Ascending aorta (tissue), 2 donors: ENCODE results near the gene AGAP1. TPM values are rescaled to one million over a fixed set of nuclear protein-coding genes. Genes with fewer than 3 reads are reported as not detected.

Experiments
- DNase-seq, 2 donors: peaks; one replicate each; pipeline ENCODE4 v3.0.0-alpha.2; 2019; ENCODE audit warnings: low spot score in 2 of 2
- H3K27ac ChIP-seq, 2 donors: fragments of 200-600 bp; sonication (generic); one replicate each; pipeline ENCODE4 v1.5.1; 2016 to 2017; ENCODE audit warnings: mild to moderate bottlenecking in 1 of 2
- H3K27me3 ChIP-seq: fragments of 200-600 bp; sonication (generic); one replicate; pipeline ENCODE4 v1.5.1; 2017
- H3K36me3 ChIP-seq, 2 donors: fragments of 200-600 bp; sonication (generic); one replicate each; pipeline ENCODE4 v1.5.1; 2016
- H3K4me1 ChIP-seq, 2 donors: fragments of 200-600 bp; sonication (generic); one replicate each; pipeline ENCODE4 v1.5.1; 2016 to 2017; ENCODE audit warnings: mild to moderate bottlenecking in 1 of 2
- H3K4me3 ChIP-seq, 2 donors: fragments of 200-600 bp; sonication (generic); one replicate each; pipeline ENCODE4 v1.5.1; 2016 to 2017; ENCODE audit warnings: mild to moderate bottlenecking in 1 of 2
- H3K9me3 ChIP-seq, 2 donors: fragments of 200-600 bp; sonication (generic); one replicate each; pipeline ENCODE4 v1.5.1; 2016
- CTCF ChIP-seq, 3 experiments: fragments of 200-600 bp in 2 of 3; fragments of 450-650 bp in 1 of 3; sonication (generic) in 2 of 3; IDR thresholded peaks; one replicate each; pipeline ENCODE4 v1.5.1; 2016 to 2019; ENCODE audit warnings: antibody characterized with exemption in 3 of 3, mild to moderate bottlenecking in 1 of 3, moderate library complexity in 1 of 3
- intact Hi-C: fragments of 100-400 bp; cut with DNase I; formaldehyde crosslinking; loops from one replicate; pipeline ENCODE4 v1.15.1; 2023
- total RNA-seq: library from RNA; depleted of rRNA; stranded (reverse); fragments of >200 nt; gene quantifications from one replicate; pipeline ENCODE4 v1.1.0, GENCODE V29; 2016

The AGAP1 gene
- total RNA-seq, 1 donor from 2014 or later: 19.7 TPM

- H3K4me1 ChIP-seq: no peaks in the 10 kb centered on the region
- H3K4me3 ChIP-seq: no peak overlapping the region
- intact Hi-C loops: no loop called here
- no peaks in the 10 kb centered on the region for H3K36me3 ChIP-seq
- no peak for DNase-seq
- TF ChIP-seq CTCF (IDR thresholded peaks at IDR 0.05): no peak
- H3K9me3 ChIP-seq: no peaks in the 10 kb centered on the region
- H3K27me3 ChIP-seq: no peaks in the 10 kb centered on the region
- no peak overlapping the region for H3K27ac ChIP-seq
Observed at GRCh38 chr2:235856151-235856854, 362.5 kb downstream of the AGAP1 start.

- intact Hi-C loops: no loop called here
- DNase-seq: no peak
- Histone ChIP-seq H3K27ac (no peak overlapping the region), H3K4me1 (no peaks in the 10 kb centered on the region), H3K9me3 (no peaks in the 10 kb centered on the region), H3K4me3 (no peak overlapping the region), H3K36me3 (no peaks in the 10 kb centered on the region), H3K27me3 (no peaks in the 10 kb centered on the region)
- no peak for TF ChIP-seq CTCF (IDR thresholded peaks at IDR 0.05)
Observed at GRCh38 chr2:235857598-235857997, 363.8 kb downstream of the AGAP1 start.

- Histone ChIP-seq H3K27me3 (no peaks in the 10 kb centered on the region), H3K4me3 (no peak overlapping the region), H3K9me3 (no peaks in the 10 kb centered on the region), H3K36me3 (no peaks in the 10 kb centered on the region), H3K4me1 (no peaks in the 10 kb centered on the region), H3K27ac (no peak overlapping the region)
- no peak for DNase-seq
- no peak for TF ChIP-seq CTCF (IDR thresholded peaks at IDR 0.05)
- intact Hi-C loops: no loop called here
Observed at GRCh38 chr2:235858881-235859280, 365.0 kb downstream of the AGAP1 start.

GRCh38 chr2:235859651-235860050, 365.8 kb downstream of the AGAP1 start:
- DNase-seq: no peak
- no peaks in the 10 kb centered on the region for H3K9me3 ChIP-seq
- no peaks in the 10 kb centered on the region for H3K27me3 ChIP-seq
- no peak overlapping the region for H3K4me3 ChIP-seq
- no peaks in the 10 kb centered on the region for H3K4me1 ChIP-seq
- no peak overlapping the region for H3K27ac ChIP-seq
- intact Hi-C loops: no loop called here
- TF ChIP-seq CTCF (IDR thresholded peaks at IDR 0.05): no peak
- no peaks in the 10 kb centered on the region for H3K36me3 ChIP-seq

- H3K4me1 ChIP-seq: no peaks in the 10 kb centered on the region
- no peaks in the 10 kb centered on the region for H3K36me3 ChIP-seq
- no peaks in the 10 kb centered on the region for H3K9me3 ChIP-seq
- intact Hi-C loops: no loop called here
- no peak for TF ChIP-seq CTCF (IDR thresholded peaks at IDR 0.05)
- H3K27me3 ChIP-seq: no peaks in the 10 kb centered on the region
- H3K27ac ChIP-seq: no peak overlapping the region
- DNase-seq: no peak
- no peak overlapping the region for H3K4me3 ChIP-seq
Observed at GRCh38 chr2:235860111-235860510, 366.3 kb downstream of the AGAP1 start.

DNA sequence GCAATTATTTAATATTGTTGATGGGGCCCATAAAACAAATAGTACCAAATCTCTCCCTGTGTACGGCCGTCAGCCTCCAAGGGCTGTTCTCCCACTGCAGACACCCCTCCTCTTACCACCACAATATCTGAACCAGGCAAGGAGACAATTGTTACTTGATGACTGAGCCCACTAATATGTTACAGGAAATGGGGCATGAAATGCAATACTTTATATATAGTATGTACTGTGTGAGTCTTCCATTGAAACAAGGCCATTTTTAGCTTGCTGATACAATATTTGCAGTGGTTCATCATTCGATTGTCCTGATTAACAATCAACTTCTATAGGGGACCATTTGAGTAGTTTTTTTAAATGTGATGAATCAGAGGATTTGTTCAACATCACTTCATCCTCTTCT, 367.0 kb downstream of the AGAP1 start:
- Histone ChIP-seq H3K4me1 (no peaks in the 10 kb centered on the region), H3K36me3 (no peaks in the 10 kb centered on the region), H3K4me3 (no peak overlapping the region), H3K27me3 (no peaks in the 10 kb centered on the region), H3K27ac (no peak overlapping the region), H3K9me3 (no peaks in the 10 kb centered on the region)
- intact Hi-C loops: no loop called here
- TF ChIP-seq CTCF (IDR thresholded peaks at IDR 0.05): no peak
- DNase-seq: no peak
